Transverse colon (tissue), 4 donors: ENCODE results near the gene SNX27. TPM values are rescaled to one million over a fixed set of nuclear protein-coding genes. Genes with fewer than 3 reads are reported as not detected.
A peak's percentile ranks its signal among the peaks of the same experiment; 100 is the strongest.
"Not testable (repeated sequence)": the region's sequence is repeated elsewhere in the genome, so short reads cannot be mapped to it uniquely, and the experiment has no call there.

Experiments
- DNase-seq: peaks from one replicate; pipeline ENCODE4 v3.0.0-alpha.2; 2019
- H3K27ac ChIP-seq, 4 donors: fragments of 200-600 bp; sonication (generic); 2 replicates each; pipeline ENCODE4 v1.5.1; 2016 to 2018; ENCODE audit warnings: inconsistent platforms in 4 of 4
- H3K27me3 ChIP-seq: fragments of 200-600 bp; sonication (generic); 2 replicates; pipeline ENCODE4 v1.5.1; 2017; ENCODE audit warnings: inconsistent platforms
- H3K36me3 ChIP-seq, 4 donors: fragments of 200-600 bp; sonication (generic); 2 replicates each; pipeline ENCODE4 v1.5.1; 2017 to 2019; ENCODE audit warnings: inconsistent platforms in 4 of 4
- H3K4me1 ChIP-seq, 4 donors: fragments of 200-600 bp; sonication (generic); 2 replicates each; pipeline ENCODE4 v1.5.1; 2017 to 2020; ENCODE audit warnings: inconsistent platforms in 4 of 4
- H3K4me3 ChIP-seq, 4 donors: fragments of 200-600 bp; sonication (generic); 1 replicate in 1 of 4; 2 replicates in 3 of 4; pipeline versions ENCODE4 v1.5.1 to v1.6.1; 2017 to 2019; ENCODE audit warnings: inconsistent platforms in 4 of 4
- H3K9me3 ChIP-seq, 2 donors: fragments of 200-600 bp; sonication (generic); 2 replicates each; pipeline ENCODE4 v1.5.1; 2017 to 2019; ENCODE audit warnings: inconsistent platforms in 2 of 2
- EP300 ChIP-seq: sonication (generic); formaldehyde crosslinking; IDR thresholded peaks from one replicate; pipeline ENCODE4 v1.6.1; 2017; ENCODE audit warnings: antibody characterized with exemption, low read depth
- POLR2A ChIP-seq: fragments of 450-650 bp; IDR thresholded peaks from one replicate; pipeline ENCODE4 v1.6.1; 2016; ENCODE audit warnings: antibody characterized with exemption, mild to moderate bottlenecking, moderate library complexity
- POLR2AphosphoS5 ChIP-seq, 3 donors: sonication (generic); formaldehyde crosslinking; IDR thresholded peaks; one replicate each; pipeline ENCODE4 v1.6.1; 2016; ENCODE audit warnings: antibody characterized with exemption in 3 of 3
- WGBS, 2 donors: methylation state at CpG; one replicate each; pipeline ENCODE4 v1.1.5; 2018; ENCODE audit warnings: low coverage in 1 of 2; 5-methylcytosine and 5-hydroxymethylcytosine counted together
- in situ Hi-C, 4 donors: fragments of 200-750 bp; cut with MboI; loops; one replicate each; pipeline versions ENCODE4 v1.15.0 to v1.15.1; 2017; ENCODE audit warnings: low sequenced_read_pairs in 3 of 4, low pct_ligation_motif_present in 1 of 4, low pct_unique_long_range_greater_than_20kb in 1 of 4
- intact Hi-C: fragments of 100-400 bp; cut with DNase I; formaldehyde crosslinking; loops from one replicate; pipeline ENCODE4 v1.15.1; 2023; ENCODE audit warnings: low total_unique reads
- total RNA-seq, 4 donors: library from RNA; depleted of rRNA; stranded (reverse); fragments of >200 nt; gene quantifications; one replicate each; pipeline ENCODE4 v1.1.0, GENCODE V29; 2016
- TF ChIP-seq, protein P1 (sequence below), 5 experiments: fragments of 200-600 bp in 3 of 5; fragments of 450-650 bp in 2 of 5; sonication (generic) in 3 of 5; IDR thresholded peaks; 1 replicate in 2 of 5; 2 replicates in 3 of 5; pipeline ENCODE4 v1.5.1; 2016 to 2017; ENCODE audit warnings: antibody characterized with exemption in 5 of 5, inconsistent platforms in 3 of 5, mild to moderate bottlenecking in 2 of 5, moderate library complexity in 1 of 5

The SNX27 gene
- total RNA-seq, 4 donors from 2014 or later, result 11.5 to 37.0 (median 24.6) TPM

- intact Hi-C loops (loop anchor here (5.0 kb wide), 1 partner anchor 141 kb away; no protein-coding TSS in a partner anchor), in situ Hi-C loops (loop anchor here in 3 of 4 donors (5.0 to 25.0 kb wide), 3 partner anchors 141 to 146 kb away; no protein-coding TSS in a partner anchor)
- H3K4me1 ChIP-seq, result peaks cover 0 to 9% (median 0%) of the 10 kb centered on the region in 4 donors
- no peaks in the 10 kb centered on the region for H3K27me3 ChIP-seq
- TF ChIP-seq, protein P1, sequence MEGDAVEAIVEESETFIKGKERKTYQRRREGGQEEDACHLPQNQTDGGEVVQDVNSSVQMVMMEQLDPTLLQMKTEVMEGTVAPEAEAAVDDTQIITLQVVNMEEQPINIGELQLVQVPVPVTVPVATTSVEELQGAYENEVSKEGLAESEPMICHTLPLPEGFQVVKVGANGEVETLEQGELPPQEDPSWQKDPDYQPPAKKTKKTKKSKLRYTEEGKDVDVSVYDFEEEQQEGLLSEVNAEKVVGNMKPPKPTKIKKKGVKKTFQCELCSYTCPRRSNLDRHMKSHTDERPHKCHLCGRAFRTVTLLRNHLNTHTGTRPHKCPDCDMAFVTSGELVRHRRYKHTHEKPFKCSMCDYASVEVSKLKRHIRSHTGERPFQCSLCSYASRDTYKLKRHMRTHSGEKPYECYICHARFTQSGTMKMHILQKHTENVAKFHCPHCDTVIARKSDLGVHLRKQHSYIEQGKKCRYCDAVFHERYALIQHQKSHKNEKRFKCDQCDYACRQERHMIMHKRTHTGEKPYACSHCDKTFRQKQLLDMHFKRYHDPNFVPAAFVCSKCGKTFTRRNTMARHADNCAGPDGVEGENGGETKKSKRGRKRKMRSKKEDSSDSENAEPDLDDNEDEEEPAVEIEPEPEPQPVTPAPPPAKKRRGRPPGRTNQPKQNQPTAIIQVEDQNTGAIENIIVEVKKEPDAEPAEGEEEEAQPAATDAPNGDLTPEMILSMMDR (IDR thresholded peaks at IDR 0.05), result no peak
- TF ChIP-seq POLR2AphosphoS5 (IDR thresholded peaks at IDR 0.05) (no peak), POLR2A (no peak), EP300 (no peak)
- no peak overlapping the region for H3K27ac ChIP-seq
- WGBS, 2 donors, result 91% methylated on average over 3 of the region's 3 CpGs
- H3K36me3 ChIP-seq, result no peaks in the 10 kb centered on the region
- no peak overlapping the region for H3K4me3 ChIP-seq
- no peak for DNase-seq
- H3K9me3 ChIP-seq, result no peaks in the 10 kb centered on the region
These were observed 20.9 kb upstream of the SNX27 start for GRCh38 chr1:151590961-151591360.

DNA sequence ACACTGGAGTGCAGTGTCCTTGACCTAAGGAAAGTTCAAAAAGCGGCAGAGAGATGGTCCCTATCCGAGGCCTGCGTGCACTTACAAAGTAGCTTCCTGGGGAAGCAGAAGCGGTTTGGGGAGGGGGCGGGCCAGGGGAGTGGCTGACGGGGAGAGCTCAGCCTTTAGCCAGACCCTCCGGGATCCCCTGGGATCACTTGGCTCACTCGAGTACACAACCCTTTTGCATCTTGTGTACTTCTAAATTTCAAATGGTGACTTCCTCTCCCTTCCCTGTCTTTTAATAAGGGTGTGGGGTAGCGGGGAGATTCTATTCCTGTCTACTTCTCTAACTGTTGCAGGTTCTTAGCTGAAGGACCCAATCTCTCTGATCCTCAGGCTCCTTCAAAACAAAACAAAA is 18.1 kb upstream of the SNX27 start:
- H3K27me3 ChIP-seq, result no peaks in the 10 kb centered on the region
- no peak overlapping the region for H3K4me3 ChIP-seq
- intact Hi-C loops (loop anchor here (5.0 kb wide), 1 partner anchor 139 kb away; no protein-coding TSS in a partner anchor), in situ Hi-C loops (loop anchor here in 3 of 4 donors (5.0 to 25.0 kb wide), 3 partner anchors 139 to 144 kb away; no protein-coding TSS in a partner anchor)
- H3K9me3 ChIP-seq, result no peaks in the 10 kb centered on the region
- 25 to 51% methylated on average over 1 to 9 of the region's 9 CpGs for WGBS, 2 donors
- DNase-seq, result no peak
- H3K27ac ChIP-seq, result no peak overlapping the region
- TF ChIP-seq, protein P1 (IDR thresholded peaks at IDR 0.05), result no peak
- TF ChIP-seq POLR2A (no peak), EP300 (no peak)
- peaks cover 0 to 8% (median 0%) of the 10 kb centered on the region in 4 donors for H3K4me1 ChIP-seq
- H3K36me3 ChIP-seq, result no peaks in the 10 kb centered on the region

GRCh38 chr1:151594143-151594625 is 17.7 kb upstream of the SNX27 start:
- Histone ChIP-seq H3K9me3 (no peaks in the 10 kb centered on the region), H3K4me3 (no peak overlapping the region), H3K27me3 (no peaks in the 10 kb centered on the region), H3K27ac (no peak overlapping the region), H3K36me3 (no peaks in the 10 kb centered on the region), H3K4me1 (peaks cover 0 to 8% (median 0%) of the 10 kb centered on the region in 4 donors)
- intact Hi-C loops, result loop anchor here (5.0 kb wide), 1 partner anchor 138 kb away; no protein-coding TSS in a partner anchor
- 9 to 46% methylated on average over 2 to 12 of the region's 12 CpGs for WGBS, 2 donors
- DNase-seq, result peak; percentile 91
- no peak for TF ChIP-seq EP300
- TF ChIP-seq, protein P1 (IDR thresholded peaks at IDR 0.05), result peak; percentile 79 to 94 (median 89)
- TF ChIP-seq POLR2AphosphoS5 (IDR thresholded peaks at IDR 0.05), result no peak
- in situ Hi-C loops, result loop anchor here in 3 of 4 donors (5.0 to 25.0 kb wide), 3 partner anchors 138 to 143 kb away; no protein-coding TSS in a partner anchor

DNA sequence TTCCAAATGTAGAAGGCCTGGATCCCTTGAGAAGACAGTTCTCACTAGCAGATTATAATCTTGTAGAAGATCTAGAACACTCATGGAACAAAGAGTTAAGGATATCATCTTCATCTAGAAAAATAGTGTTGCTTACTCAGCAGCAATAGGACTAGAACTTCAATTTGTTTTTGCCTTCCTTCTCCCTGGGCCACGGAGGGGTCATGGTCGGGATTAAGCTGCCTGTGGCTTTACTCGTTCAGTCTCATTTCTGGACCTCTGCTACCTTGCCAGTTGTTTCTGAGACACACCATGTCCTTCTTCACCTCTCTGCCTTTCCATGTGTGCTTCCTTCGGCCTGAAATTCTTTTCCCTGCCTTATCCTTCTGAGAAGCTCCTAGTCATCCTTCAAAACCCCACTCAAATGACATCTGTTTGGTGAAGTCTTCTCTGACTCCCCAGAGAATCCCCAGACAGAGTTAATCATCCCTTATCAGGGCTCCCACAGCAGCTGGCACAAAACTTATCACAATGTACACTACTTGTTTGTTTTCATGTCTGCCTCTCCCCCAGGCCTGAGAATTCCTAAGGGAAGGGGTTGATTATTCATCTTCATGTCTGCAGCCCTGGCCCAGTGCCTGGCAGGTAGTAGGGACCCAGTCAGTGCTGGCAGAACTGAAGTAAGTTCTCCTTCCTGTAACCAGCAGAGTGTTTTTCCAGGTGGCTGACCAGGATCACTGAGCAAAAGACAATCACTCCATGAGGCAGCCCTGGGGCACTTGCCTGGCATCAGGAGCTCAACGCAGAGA is 15.5 kb upstream of the SNX27 start:
- in situ Hi-C loops (loop anchor here in 2 of 4 donors (10.0 to 25.0 kb wide), 2 partner anchors 138 to 141 kb away; no protein-coding TSS in a partner anchor), intact Hi-C loops (no loop called here)
- Histone ChIP-seq H3K36me3 (no peaks in the 10 kb centered on the region), H3K27ac (no peak overlapping the region), H3K4me3 (no peak overlapping the region), H3K27me3 (no peaks in the 10 kb centered on the region), H3K9me3 (no peaks in the 10 kb centered on the region), H3K4me1 (peaks cover 0 to 8% (median 0%) of the 10 kb centered on the region in 4 donors)
- no peak for TF ChIP-seq POLR2A
- no peak for TF ChIP-seq EP300
- TF ChIP-seq, protein P1 (IDR thresholded peaks at IDR 0.05), result no peak
- TF ChIP-seq POLR2AphosphoS5 (IDR thresholded peaks at IDR 0.05), result no peak
- 77 to 88% methylated on average over 2 to 5 of the region's 5 CpGs for WGBS, 2 donors
- DNase-seq, result no peak

DNA sequence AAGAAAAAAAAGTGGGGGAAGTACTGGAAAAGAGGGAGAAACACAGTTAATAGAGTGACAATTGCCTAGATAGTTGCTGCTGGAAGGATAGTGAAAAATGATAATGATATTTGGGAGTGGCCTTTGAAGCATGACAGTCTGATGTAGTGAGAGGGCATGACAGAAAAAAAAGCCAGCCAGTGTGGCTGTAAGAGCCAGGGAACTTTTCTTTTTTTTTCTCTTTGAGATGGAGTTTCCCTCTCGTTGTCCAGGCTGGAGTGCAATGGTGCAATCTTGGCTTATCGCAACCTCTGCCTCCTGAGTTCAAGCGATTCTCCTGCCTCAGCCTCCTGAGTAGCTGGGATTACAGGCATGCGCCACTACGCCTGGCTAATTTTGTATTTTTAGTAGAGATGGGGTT is 9.3 kb upstream of the SNX27 start:
- H3K9me3 ChIP-seq, H3K27me3 ChIP-seq, in situ Hi-C loops, DNase-seq, intact Hi-C loops, H3K36me3 ChIP-seq, H3K4me3 ChIP-seq, H3K27ac ChIP-seq: not testable (repeated sequence)
- peaks cover 0 to 12% (median 2%) of the 10 kb centered on the region in 4 donors for H3K4me1 ChIP-seq
- WGBS, 2 donors, result 90 to 91% methylated on average over 2 to 5 of the region's 5 CpGs
